HG02885 (cell line): ENCODE measurements around the gene ABCA3.
A peak's percentile ranks its signal among the peaks of the same experiment; 100 is the strongest.
"Not testable (repeated sequence)": the region's sequence is repeated elsewhere in the genome, so short reads cannot be mapped to it uniquely, and the experiment has no call there.

Experiments
- ATAC-seq: cut with Tn5 transposase; IDR thresholded peaks from one replicate; pipeline ENCODE4 v1.9.1; 2021; ENCODE audit warnings: mild to moderate bottlenecking; ENCODE audit not compliant: unreplicated experiment, poor library complexity

Gene ABCA3

DNA sequence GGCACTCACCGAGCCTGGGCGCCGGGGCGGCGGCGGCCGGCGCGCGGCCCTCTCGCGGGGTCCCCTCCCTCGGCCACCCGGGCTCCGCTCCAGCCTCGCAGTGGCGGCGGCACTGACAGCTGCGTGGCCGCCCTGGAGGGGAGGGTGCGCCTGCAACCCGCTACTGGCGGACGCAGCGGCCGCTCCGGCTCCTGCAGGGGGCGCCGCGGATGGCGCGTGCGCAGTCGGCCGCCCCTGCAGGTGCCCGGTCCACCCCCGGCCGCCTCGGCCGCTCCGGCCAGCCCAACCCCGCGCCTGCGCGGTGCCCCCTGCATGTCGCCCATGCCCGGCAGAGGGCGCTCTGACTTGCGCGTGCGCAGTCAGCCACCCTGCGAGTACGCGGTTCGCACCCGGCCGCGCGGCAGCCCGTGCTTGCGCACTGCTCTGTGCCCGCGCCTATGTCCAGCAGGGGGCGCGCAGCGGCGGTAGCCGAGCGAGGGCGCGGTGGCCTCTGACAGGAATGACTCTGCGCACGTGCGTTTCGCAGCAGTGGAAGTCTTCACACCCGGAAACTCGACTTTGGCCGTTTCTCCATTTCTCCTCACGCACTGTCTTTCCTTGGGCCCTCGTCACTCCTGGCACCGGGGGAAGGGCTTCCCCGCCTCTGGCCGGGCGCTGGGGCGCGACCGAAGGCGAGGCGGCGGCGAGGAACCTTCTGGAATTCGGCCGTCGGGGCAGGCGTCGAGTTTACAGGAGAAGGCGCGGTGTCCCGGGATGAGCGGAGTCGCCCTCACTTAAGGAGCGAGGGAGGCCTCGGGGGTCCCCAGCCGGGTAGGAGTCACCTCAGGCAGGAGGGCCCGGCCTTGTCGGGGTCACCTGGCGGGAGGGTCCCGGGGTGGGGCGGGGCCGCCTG lies at the start of gene ABCA3:
Gene ABCA3 (minus strand): TSS at position 165 of the 892 bp plus-strand sequence. CDS start 14,262 bp downstream, outside the sequence.
- ATAC-seq = peak; percentile 88

- no peak for ATAC-seq
These were observed 48.4 kb upstream of the ABCA3 start for GRCh38 chr16:2388875-2389433.

DNA sequence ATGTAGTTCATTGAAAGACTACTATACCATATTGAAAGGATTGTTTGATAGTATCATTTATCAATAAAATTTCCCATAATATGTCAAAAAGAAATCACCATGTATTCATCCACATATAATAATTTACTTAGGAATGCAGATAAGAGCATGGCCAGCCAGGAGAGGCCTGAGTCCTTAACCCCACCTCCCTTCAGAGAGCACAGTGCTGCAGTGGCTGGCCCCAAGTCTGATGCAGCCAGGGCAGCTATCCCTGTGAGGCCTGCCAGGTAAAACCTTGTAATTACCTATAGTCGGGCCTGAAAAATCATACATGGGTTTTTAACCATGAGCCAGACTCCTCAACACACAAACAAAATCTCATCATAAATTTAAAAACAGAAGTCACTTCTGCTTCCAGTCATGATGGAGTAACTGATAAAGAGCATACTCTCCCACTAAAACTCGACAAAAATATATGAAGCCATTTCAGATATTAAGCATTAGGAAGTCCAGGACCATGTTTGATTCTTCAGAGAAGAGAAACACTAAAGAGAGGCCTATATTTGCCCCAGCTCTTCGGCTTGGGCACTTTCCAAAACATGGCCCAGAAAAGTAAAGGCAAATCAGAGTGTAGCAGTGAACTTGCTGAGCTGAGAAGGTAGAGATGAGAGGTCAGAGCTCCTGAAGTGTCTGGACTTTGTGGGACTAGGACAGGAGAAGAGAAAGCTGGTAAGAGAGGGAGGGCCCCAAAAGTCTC lies 47.8 kb upstream of the ABCA3 start:
- ATAC-seq = no peak

- no peak for ATAC-seq
These were observed 46.5 kb upstream of the ABCA3 start for GRCh38 chr16:2386990-2387389.

- ATAC-seq = not testable (repeated sequence)
These were observed 45.5 kb upstream of the ABCA3 start for GRCh38 chr16:2385982-2386381.

DNA sequence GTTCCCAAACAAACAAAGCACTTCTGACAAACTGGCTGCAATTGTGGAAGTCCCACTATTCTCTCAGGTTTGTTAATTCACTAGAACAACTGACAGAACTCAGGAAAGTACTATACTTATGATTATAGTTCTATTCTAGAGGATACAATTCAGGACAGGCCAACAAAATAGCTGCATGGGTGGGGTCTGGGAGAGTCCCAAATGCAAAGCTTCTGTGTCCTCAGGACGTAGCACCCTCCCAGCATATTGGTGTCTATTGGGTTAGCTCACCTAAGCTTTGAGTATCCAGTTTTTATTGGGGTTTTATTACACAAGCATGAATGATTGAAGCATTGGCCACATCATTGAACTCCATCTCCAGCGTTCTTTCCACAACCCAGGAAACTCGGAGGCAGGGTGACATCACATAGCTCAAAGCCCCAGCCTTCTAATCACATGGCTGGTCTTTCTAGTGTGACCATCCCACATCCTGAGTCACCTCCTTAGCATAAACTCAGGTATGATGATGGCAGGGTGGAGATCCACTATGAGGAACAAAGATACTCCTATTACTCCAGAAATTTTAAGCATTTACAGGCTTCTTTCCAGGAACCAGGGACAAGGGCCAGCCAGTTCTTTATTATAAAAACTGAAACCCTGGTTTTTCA lies 44.8 kb upstream of the ABCA3 start:
- no peak for ATAC-seq

DNA sequence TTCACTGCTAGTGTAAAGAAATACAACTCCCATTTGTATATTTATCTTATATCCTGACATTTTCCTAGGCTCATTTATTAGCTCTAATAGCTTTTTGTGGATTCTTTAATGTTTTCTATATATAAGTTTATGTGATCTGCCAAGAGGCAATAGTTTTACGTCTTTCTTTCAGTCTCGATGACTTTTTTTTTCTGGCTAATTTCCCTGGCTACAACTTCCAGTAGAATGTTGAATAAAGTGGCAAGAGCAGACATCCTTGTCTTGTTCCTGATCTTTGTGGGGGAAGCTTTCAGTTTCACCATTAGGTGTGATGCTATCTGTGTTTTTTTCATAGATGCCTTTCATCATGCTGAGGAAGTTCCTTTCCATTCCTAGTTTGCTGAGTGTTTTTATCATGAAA lies 43.9 kb upstream of the ABCA3 start:
- ATAC-seq = no peak

DNA sequence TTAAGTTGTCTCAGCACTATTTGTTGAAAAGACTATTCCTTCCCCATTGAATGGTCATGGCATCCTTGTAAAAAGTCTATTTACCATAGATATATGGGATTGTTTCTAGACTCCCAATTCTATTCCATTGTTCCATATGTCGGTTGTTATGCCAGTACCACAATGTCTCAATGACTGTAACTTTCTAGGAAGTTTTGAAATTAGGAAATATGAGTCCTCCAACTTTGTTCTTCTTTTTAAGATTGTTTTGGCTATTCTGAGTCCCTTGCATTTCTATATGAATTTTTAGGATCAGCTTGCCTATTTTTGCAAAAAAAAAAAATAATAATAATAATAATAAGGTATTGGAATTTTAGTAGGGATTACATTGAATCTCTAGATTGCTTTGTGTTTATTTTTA lies 43.0 kb upstream of the ABCA3 start:
- ATAC-seq = no peak

DNA sequence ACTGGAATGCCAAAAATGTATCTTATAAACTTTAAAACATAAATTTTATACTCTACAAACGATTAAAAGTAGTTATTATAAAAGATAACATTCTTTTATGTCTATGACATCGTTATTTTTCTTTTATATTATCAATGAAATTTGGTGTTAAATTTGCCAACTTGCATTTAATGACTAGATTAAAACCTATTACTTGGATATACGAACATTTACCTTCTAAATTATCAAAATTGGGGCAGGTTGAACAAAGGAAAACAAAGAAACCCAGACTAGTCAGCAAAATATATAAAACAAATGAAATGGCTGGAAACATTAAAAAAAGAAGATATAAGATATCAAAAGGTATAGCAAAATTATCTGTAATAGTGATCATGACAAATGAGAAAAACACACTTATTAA lies 34.1 kb upstream of the ABCA3 start:
- ATAC-seq = no peak

GRCh38 chr16:2373176-2373575 lies 32.6 kb upstream of the ABCA3 start:
- no peak for ATAC-seq

DNA sequence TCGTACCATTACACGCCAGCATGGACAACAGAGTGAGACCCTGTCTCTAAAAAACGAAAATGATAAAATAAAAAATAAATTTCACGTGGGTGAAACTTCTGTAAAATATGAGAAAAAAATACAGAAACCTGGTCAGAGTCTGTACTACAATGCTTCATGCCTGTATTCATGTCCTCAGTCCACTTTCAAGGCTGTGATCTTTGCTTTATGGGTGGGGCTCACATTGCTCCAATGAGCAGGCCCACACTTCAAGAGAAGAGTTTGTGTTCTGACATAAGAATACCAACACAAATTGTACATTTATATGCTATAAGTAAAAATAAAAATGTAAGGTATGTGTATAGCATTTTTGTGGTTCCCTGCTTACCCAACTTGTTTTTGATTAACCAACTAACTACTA lies 32.2 kb upstream of the ABCA3 start:
- ATAC-seq = no peak

DNA sequence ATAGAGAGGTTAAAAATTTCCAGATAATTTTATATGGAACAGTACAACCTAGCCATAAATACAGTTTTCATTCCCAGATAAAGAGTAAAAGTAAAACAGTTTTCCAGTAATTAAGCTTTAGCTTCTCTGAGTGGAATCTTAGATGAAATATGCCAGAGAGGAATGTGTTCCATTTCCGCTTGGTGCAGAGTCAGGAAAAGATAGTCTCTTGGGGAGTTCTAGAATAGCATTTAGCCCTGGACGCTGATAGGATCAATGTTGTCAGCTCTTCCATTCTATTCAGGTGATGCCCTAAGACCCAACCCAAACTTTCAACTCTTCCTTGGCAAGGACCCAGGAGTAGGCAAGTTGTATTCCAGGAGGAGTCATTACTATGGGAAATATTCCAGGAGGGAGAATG lies 30.9 kb upstream of the ABCA3 start:
- ATAC-seq = no peak

DNA sequence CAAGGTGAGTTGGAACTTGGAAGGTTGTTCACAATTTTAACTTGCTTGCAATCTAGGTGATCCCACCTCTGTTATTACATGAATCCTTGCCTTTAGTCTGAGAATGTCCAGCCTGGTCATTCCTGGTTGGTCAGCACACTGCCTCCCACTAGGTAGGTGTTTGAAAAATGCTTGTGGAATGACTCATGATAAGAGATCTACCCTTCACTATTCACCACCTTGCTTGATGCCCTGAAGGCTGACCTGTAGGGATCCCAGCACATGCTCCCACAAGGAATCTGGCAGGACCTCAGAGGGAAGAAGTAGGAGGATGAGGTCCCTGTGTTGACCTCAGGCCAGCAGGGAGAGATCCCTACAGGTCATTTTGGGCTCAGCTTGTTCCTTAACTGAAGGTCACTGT lies 30.2 kb upstream of the ABCA3 start:
- ATAC-seq = no peak

- ATAC-seq = no peak
These were observed 26.3 kb upstream of the ABCA3 start for GRCh38 chr16:2366660-2367309.

- no peak for ATAC-seq
These were observed 25.1 kb upstream of the ABCA3 start for GRCh38 chr16:2365397-2366294.

DNA sequence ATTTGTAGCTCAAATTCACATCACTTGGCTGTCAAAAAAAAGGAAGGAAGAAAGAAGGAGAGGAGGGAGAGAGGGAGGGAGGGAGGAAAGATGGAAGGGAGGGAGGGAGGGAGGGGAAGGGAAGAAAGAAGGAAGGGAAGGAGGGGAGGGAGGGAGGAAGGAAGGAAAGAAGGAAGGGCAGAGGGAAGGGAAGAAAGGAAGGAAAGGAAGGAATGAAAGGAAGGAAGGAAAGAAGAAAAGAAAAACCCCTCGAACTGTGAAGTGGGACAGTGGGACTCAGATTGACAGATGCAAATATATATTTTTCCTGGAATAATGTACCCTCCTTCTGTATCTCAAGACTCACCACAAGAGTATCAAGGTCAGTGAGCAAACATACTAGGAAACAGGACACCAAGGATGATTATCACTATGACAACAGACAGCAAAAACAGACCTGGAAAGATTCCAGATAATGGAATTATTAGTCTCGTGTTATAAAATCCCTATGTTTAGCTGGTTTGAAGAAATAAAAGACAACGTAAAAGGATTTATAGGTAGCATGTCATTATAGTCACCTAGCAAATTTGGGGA lies 24.2 kb upstream of the ABCA3 start:
- ATAC-seq = no peak

DNA sequence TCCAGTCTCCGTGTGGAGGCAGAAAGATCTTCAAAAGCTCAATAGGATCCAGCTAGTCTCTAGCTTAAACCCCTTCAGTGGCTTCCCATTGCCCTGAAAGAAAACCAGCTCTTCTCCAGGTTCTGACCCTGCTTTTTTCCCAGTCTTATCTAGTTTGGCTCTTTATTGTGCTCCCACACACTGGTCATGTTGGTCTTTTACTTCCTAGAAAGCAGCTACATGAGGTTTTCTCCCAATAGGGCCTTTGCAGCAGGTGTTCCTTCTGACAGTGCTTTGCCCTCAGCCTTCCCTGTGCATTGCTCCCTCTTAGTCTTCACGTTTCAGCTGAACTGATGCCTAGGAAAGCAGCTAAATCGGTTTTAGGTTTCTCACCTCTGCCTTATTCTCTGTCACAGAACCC lies 21.7 kb upstream of the ABCA3 start:
- ATAC-seq = no peak

DNA sequence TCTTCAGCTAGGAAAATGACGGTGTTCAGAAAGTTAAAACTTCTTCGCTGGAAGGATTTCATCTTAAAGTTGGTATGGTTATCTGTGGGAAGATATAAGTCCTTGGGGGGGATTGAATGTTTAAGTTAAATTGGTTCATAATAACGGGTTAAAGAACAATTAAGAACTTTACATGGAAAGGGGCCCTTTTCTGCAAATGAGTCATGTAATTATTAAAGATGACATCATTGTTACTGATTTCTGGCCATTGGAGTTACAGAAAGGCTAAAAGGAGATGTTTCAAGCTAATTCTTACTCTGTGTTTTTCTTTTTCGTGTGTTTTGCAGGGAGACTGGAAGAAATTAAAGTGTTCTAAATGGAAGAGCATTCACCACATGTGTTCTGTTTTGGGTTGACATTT lies 20.6 kb upstream of the ABCA3 start:
- ATAC-seq = no peak

GRCh38 chr16:2359919-2360318 lies 19.4 kb upstream of the ABCA3 start:
- ATAC-seq = no peak
